HG03025 (cell line): ENCODE data around the gene VMP1.

Experiments used
- ATAC-seq: cut with Tn5 transposase; IDR thresholded peaks from one replicate; pipeline ENCODE4 v1.9.1; 2021; ENCODE audit warnings: mild to moderate bottlenecking, moderate library complexity; ENCODE audit not compliant: unreplicated experiment, low FRiP score

Gene VMP1

DNA sequence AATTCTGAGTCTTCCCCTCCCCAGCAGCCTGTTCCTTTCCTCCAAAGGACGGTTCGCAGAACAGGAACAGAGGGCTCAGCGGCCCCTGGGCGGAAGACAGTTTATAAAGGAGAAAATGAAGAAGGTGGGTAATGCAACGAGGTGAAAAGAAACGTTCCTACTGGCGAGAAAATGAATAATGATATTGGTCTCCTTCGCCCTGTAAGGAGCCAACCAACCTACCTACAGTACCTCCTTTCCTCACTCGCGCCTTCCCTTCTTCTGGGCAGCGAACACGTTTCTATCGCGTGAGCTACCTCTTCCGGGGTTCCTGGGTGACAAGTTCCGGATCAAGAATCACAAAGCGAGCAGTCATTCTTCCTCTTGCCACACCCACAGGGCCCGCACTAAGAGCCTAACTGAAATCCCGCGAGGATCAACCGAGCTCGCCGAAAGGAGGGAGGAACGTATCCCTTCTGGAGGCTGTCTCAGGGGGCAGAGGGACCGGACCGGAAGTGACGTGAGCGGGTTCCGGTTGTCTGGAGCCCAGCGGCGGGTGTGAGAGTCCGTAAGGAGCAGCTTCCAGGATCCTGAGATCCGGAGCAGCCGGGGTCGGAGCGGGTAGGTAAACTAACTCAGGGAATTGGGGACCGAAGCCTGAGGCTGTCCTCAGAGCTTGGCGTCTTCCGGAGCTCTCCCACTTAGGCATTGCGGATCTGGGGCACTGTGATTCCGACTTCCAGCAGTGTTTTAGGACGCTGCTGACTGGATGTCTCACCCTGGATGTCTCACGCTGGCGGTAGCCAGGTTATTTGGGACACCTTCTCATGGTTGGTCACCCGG lies at the start of gene VMP1, which contains the start of gene PTRH2:
TSS of gene VMP1 (plus strand) at position 506 of the 822 bp plus-strand sequence. CDS start 23,793 bp downstream, outside the sequence.
TSS of gene PTRH2 (minus strand) at position 282 of the 822 bp plus-strand sequence. CDS start 9,452 bp downstream, outside the sequence.
- peak; percentile 89 for ATAC-seq

DNA sequence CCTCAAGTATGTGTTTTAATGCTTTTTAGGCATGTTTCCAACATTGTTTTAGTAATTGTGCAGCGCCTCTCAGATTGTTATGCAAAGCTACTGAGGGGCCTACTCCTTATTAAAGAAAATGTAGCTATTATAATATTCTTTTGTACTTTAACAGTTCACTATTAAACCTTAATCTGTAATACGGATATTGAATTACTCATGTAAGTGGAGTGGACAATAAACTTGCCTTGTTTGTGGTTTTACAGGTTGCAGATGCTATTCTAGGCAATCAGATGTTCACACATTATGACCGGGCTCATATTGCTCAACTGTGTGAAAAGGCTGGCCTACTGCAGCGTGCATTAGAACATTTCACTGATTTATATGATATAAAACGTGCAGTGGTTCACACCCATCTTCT lies 41.2 kb upstream of the VMP1 start:
- no peak for ATAC-seq

DNA sequence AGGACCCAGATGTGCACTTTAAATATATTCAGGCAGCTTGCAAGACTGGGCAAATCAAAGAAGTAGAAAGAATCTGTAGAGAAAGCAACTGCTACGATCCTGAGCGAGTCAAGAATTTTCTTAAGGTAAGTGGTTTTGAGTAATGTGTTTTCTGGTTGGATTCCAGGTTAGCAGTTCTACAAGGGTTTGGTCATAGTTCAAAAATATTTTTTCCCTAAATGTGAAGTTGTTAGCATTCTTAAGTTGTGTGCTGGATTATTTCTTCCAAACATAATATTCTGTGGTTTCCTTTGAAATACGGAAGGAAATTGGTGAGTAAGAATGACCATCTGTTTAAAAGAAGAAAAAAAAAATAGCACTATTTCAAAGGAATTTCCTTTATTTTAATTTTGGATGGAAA lies 38.6 kb upstream of the VMP1 start:
- ATAC-seq: no peak

DNA sequence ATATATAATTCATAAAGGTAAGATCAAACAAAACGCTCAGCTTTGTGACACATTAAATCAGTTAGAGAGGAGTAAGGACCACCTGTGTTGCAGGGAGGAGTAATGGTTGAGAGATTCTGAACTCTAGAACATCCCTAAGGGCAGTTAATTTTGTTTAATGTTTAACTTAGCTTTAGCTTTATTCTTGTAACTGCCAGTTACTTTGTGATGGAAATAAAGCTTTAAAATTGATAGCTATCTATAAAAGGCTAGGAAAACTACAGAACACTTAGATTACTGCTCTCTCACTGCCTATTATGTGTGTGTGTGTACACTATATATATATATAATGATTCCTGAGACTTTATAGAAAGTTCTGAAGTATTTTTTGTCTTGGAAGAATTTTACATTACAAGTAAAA lies 38.0 kb upstream of the VMP1 start:
- no peak for ATAC-seq

DNA sequence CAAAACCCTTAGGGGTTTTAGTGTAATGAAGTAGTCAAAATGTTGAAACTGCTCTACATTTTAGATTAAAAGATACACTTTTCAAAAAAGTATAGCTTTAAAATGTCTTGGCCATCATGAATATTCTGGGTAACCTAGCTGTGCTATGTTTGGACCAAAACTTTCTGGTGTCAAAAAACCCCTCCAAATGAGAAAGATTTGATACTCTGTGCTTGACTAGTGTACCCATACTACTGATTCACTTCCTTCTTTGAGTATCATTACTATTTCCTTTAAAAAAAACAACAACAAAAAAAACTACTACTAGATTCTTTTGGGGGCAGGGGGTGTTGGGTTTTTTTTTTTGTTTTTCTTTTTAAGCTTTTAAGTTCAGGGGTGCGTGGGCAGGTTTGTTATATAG lies 37.5 kb upstream of the VMP1 start:
- no peak for ATAC-seq

DNA sequence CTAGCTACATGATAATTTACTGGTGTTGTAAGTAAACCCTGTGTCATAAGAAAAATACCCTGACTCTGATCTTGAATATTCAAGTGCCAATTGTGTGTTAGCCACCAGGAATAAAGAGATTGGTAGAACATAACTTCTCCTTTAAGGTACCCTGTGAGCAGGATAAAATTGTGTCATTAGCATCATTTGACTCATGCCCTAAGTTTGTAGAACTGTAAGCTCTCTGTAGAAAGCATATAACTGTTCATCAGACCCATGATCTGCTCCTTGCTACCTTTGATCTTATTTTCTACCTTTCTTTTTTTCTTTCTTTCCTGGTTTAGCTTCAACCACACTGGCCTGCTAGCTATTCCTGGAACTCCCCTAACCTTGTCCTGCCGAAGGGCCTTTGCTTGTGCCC lies 36.1 kb upstream of the VMP1 start:
- ATAC-seq: no peak

DNA sequence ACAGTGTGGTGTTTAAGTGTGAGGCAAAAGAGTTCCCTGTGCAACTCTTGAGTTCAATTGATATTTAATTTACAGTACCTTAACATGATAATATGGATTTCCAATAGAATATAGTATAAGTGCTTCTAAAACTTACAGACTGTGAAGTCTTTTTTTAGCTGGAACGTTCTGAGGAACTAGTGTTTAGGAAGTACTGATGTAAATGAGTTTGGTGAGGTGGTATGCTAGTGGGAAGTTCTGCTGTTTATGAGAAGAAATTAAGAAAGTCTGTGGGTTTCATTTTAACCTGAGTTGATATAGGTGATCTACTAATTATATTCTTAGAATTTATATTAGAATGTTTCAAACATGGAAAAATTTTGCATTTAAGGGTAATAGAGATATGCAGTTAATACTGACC lies 32.2 kb upstream of the VMP1 start:
- no peak for ATAC-seq

DNA sequence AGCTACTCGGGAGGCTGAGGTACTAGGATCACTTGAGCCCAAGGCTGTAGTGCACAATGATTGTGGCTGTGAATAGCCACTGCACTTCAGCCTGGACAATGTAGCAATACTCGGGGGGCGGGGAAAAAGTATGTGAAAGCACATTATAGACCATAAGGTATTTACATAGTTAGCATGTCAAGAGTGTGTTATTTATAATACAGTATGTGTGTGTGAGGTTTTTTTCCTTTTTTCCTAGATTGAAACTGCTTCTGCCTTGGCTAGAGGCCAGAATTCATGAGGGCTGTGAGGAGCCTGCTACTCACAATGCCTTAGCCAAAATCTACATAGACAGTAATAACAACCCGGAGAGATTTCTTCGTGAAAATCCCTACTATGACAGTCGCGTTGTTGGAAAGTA lies 30.7 kb upstream of the VMP1 start:
- no peak for ATAC-seq

DNA sequence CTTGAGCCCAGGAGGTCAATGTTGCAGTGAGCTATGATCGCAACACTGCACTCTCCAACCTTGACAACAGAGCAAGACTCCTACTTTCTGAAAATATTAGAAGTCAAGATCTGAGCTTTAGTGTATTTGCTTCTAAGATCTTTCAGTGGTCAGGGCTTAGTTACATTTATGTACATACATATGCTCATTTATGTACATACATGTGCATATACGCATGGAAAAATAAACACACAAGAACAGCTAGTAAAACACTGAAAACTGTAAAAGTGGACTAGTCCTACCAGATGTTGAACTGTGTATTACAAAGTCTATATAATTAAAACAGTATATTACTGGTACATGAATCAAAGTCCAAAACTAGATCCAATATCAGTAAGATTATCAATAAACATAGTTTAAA lies 28.5 kb upstream of the VMP1 start:
- no peak for ATAC-seq

DNA sequence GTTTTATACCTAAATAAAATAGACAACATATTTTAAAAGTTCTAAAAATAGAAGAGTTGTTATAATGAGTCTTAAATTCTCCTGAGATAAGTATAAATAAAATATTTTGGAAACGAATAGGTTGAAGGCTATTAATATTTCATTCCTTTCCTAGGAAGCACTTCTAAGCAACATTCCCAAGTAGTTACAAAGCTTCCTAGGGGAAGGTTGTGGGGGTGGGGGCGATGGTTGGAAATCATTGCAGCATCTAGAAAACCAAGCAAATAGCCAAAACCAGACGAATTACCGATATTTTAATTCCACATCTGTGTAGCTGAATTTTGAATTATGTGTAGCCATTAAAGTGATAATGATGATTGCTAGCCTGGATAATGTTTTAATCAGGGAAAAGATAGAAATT lies 27.1 kb upstream of the VMP1 start:
- no peak for ATAC-seq

DNA sequence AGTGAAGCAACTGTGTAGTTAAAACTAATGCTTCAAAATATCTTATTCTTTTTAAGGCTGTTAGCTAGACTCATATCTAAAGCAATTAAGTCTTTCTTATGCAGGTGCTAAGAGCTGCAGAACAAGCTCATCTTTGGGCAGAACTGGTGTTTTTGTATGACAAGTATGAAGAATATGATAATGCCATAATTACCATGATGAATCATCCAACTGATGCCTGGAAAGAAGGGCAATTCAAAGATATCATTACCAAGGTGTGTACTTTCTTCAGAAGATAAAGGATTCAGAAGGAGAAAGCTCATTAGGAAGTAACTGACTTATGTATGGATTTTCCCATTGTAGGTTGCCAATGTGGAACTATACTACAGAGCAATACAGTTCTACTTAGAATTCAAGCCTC lies 24.2 kb upstream of the VMP1 start:
- no peak for ATAC-seq

DNA sequence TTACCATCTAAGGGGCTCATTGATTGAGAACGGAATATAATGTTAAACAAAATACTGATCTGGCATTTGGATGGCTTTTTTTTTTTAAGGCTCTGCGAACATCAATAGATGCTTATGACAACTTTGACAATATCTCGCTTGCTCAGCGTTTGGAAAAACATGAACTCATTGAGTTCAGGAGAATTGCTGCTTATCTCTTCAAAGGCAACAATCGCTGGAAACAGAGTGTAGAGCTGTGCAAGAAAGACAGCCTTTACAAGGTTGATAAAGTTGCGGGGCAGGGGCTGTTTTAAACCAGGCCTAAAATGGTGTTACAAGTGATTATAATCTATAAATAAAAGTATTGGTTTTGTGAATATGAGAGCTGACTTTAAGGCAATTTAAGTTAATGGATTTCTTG lies 22.5 kb upstream of the VMP1 start:
- ATAC-seq: no peak

DNA sequence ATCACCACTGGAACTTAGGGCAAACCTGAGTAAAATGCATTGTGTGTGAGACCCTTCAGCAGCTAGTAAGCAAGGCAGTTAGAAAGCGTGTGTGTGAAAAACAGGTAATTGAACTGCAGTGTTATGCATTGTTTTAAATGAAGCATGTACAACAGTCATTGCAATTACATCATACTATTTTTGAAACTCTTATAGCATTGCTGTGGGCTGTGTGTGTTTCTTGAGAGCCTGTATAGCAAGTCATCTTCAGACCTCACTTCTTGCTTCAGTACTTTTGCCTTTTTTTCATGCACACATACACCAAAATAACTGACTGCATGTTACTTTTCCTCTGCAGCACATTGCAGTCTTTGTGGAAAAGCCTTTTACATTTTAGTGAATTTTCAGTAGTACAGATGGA lies 19.4 kb upstream of the VMP1 start:
- ATAC-seq: no peak

DNA sequence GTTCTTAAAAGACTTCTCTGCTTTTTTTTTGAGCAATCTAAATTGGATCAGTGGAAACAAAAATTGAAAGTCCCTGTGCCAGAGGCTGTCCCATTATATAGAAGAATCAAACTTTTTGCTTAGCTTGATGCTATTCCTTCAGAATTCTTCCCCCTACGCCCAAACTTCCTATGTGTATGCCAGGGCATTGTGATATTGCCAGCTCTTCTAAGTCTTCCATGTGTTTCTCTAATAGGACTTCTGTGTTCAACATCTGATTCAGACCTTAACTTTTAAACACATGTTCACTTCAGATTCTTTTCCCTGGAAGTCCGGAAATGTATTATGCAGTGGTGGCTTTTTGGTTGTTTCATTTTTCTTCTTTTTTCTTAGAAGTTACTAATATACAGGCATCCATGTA lies 19.0 kb upstream of the VMP1 start:
- no peak for ATAC-seq

DNA sequence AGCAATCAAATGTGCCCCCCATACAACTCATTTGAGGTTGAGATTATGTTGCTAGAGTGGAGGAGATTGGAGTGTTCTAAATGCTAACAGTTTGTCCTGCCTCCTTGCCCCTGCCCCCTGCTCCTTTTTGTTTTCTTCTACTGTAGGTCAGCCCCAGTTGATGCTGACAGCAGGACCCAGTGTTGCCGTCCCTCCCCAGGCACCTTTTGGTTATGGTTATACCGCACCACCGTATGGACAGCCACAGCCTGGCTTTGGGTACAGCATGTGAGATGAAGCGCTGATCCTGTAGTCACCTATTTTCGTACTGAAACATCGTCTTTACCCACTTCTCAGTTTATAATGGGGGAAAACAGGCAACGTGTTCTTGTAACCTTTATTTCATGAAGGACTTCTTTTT lies 13.9 kb upstream of the VMP1 start:
- ATAC-seq: no peak

DNA sequence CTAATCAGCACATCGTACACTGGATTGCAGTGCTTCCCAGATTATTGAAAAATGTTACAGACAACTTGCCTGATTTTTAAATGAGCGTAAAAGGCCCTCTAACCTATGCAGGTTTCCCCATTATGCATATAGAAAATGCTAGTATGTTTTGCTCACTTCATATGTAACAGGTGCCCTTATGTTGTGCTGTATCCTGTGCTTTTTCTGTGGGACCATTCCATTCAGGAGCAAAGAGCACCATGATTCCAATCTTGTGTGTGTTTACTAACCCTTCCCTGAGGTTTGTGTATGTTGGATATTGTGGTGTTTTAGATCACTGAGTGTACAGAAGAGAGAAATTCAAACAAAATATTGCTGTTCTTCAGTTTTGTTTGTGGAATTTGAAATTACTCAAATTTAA lies 13.1 kb upstream of the VMP1 start:
- no peak for ATAC-seq

DNA sequence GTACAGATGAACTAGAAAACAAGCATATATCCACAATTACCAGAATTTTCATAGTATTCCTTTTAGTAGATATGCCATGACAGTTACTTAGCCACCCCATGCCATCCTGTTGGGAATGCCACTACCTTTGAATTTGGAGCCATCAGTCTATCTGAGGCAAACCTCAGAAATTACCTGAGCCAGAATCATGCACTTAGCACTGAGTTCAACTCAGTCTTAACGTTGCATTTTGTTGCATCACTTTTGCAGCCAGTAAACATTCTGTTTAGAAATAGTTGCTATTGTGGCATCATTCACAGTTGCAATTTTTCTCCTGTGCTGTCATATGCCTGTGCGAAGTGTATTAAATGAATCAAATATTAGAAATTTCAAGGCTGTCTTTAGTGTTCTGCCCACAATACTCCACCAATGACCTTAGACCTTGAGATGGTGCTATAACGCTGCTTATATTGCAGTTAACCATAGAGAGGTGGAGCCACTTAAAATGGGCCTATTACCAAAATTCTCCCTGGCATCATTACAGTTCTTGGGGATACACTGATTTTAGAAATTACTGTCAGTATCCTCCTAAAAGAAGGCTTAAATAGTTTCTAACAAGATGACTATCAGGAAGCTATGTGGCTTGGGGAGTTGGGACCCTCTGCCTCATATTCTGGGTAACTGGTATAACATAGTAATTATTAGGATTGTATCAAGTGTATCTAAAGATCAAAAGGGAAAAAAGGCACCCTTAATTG lies 11.3 kb upstream of the VMP1 start:
- no peak for ATAC-seq

DNA sequence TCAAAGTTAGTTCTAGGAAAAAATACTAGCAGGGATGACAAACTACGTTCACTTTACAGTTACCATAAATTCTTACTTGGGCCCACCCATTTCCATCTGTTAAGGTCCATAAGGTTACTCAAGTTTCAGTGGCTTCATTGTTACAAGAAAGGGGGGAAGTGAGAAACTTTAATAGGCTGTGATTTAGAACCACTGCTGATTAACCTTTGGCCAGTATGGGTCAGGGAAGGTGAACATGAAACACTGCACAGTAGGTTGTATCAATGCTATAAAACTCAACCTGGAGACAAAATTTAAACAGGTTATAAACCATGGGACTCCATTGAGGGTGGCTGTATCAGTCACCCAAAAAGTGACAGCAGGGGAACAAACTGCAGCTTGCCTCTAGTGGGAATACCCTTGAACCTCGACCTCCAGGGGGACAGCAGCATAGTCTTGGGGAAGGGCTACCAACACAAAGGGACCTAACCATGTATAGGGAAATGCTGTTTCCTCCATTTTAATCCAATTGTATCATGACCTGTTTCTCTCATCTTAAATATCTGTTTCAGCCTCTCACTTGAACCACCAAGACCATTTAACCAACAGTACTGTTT lies 10.7 kb upstream of the VMP1 start:
- no peak for ATAC-seq

DNA sequence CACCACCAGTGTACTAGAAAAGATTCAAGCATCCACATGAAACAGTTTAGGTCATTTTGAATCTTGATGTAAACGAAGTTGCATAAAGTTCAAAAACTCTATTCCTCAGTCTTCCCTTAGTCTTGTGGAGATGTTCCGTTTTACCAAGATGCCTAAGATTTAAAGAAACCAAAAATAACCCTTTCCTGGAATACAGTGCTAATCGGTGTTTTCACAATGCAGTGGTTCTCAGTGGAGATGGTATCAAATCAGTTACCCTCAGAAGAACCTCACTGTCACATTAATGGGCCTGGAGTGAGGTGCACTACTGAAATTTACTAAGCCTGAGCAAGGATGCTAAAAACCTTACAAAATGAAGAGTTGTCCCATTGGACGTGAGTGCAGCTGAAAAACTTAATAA lies 9.3 kb upstream of the VMP1 start:
- no peak for ATAC-seq

DNA sequence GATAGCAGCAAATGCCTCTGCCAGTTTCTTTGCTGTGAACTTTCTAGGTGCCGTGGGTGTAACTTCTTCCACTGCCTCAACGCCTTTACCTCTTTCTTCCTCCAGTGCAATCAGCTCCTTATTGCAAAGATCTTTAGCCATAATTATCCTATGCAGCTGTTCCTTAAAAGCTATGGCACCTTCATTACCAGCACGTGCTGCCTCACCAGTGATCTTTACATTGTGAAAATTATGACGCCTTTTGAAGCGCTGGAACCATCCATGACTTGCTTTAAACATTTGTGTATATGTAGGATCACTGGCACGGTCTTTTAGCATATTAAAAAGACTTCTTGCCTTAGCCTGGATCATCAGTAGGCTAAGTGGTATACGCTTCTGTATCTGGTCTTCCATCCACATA lies 8.2 kb upstream of the VMP1 start:
- ATAC-seq: no peak

DNA sequence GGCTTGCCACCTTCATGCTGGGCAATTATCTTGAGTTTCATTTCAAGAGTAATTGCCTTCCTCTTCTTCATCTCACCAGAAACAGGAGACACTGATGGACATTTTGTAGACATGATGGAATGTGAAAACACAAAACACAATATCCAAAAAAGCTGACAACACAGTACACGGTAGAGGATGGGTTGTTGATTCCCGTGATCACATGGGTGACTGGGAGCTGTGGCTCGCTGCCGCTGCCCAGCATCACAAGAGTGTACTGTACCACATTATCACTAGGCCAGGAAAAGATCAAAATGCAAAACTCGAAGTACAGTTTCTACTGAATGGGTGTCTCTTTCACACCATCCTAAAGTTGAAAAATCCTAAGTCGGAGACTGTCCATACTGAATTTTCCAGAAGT lies 7.7 kb upstream of the VMP1 start:
- ATAC-seq: no peak

DNA sequence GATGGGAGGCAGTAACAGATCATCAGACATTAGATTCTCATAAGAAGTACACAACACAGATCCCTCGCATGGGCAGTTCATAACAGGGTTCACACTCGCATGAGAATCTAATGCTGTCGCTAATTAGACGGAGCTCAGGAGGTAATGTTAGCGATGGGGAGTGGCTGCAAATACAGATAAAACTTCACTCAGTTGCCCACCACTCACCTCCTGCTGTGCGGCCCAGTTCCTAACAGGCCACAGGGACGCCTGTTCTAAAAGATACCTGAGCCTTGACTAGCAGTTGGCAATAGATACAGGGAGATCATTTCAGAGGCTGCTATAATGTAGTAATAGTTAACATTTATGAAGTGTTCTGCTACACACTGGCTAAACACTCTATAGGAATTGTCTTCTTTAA lies 5.2 kb upstream of the VMP1 start:
- no peak for ATAC-seq
